OCI-LY1 (cell line): ENCODE data around the gene ERCC6.

Source experiments
- CTCF ChIP-seq: fragments of 200-600 bp; sonication (generic), shearing (Covaris generic); IDR thresholded peaks from 2 replicates; pipeline ENCODE4 v1.5.1; 2017; ENCODE audit warnings: mild to moderate bottlenecking, antibody characterized with exemption, low read length, moderate library complexity, mixed read lengths
- EZH2 ChIP-seq: fragments of 200-600 bp; sonication (generic), shearing (Covaris generic); IDR thresholded peaks from 2 replicates; pipeline ENCODE4 v1.8.0; 2017; ENCODE audit warnings: borderline replicate concordance, mixed run types, mild to moderate bottlenecking, antibody characterized with exemption, low read length, moderate library complexity, mixed read lengths

GRCh38 chr10:49465736-49466135, 73.2 kb downstream of the ERCC6 start:
- no peak for TF ChIP-seq CTCF
- TF ChIP-seq EZH2, result no peak
